NAMALWA (cell line): ENCODE results near the gene APOB.
"Not testable (repeated sequence)": the region's sequence is repeated elsewhere in the genome, so short reads cannot be mapped to it uniquely, and the experiment has no call there.

Source experiments
- DNase-seq: peaks from one replicate; pipeline ENCODE4 v3.0.0-alpha.2; 2015; ENCODE audit warnings: low spot score

APOB gene

DNA sequence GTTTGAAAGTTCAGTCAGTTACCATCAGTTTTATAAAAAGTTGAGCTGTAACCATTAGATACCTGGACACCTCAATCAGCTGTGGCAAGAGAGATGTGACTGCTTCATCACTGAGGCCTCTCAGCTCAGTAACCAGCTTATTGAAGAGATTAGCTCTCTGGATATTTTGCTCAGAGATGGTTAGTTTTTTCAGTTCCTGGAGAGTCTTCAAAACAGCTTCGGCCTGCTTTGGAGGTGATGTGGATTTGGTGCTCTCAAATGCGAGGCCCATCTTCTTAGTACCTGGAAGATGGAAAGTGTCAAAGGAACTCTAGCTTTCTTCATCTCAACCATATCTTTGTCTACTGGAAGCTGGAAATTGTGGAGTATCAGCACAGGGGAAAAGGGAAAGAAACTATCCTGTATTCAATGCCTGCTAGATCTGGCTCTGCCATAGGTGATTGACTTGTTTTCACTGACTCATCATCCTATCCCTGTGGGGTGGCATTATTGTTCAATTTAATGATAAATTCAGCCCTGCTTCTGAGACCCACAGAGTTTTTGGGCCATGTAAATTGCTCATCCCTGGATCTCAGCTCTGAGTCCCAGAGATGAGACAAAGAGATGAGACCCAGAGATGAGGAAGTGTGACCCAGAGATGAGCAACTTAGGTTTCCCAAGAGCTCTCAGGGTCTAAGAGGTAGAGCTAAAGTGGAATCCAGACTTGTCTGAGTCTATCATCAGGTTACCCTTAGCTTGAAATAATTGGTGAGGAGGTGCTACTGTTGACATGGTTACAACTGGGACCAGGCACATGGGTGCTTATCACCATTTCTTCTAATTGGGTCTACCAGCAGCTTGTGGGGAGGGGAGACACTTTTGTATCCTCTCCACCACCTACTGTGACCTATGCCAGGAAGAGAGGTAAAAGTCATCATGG lies 10.4 kb downstream of the APOB start:
- DNase-seq: no peak

DNA sequence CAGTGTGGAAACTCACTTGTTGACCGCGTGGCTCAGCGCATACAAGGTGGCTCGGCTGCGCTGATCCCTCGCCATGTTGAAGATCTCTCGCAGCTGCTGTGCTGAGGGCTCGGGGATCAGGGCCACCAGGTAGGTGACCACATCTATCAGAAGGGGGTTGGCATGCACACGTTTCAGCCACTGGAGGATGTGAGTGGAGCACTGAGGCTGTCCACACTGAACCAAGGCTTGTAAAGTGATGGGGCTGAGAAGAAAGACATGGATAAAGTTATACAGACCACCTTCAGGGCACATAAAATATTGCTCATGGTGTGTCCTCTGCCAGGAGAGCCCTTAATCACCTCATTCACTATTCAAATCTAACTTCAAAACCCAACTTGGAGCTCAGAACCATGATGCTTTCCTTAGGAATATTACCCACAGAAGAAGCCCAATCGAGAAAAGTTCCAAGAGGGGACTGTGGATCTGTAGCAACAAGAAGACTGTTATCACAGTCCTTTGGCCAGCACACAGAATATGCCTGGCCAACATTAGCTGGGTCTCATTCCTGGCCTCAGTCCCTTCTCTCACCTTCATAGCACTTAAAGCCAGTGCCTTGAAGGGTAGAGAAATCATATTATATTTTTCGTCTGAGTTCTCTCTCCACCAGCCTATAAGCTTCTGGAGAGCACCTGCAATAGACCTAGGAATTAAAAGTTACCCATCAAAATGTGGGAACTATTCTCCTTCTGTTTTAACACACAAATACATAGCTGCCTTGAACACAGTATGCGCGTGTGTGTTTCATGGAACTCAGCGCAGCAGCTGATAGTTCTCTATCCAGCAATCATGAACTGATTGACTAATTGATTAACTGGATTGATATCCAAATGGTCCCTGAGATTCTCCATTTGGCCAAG lies 11.3 kb downstream of the APOB start:
- DNase-seq: no peak

- no peak for DNase-seq
Measured at GRCh38 chr2:21030983-21031968, 12.6 kb downstream of the APOB start.

DNA sequence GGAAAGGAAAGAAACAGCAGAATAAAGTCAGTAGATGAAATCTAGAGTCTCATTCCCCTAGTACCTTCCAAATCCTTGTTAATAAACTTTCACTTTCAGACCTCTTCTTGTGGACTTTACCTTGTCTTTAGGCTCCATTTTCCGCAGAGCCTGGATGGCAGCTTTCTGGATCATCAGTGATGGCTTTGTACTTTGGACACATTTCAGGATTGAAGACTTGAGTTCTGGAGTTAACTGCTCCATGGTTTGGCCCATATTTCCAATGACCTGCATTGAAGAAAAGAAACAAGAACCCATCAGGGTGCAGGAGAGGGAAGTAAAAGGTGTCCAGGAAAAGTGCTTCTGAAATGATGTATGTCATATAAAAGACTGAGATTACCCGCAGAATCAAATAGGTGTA lies 14.4 kb downstream of the APOB start:
- no peak for DNase-seq

DNA sequence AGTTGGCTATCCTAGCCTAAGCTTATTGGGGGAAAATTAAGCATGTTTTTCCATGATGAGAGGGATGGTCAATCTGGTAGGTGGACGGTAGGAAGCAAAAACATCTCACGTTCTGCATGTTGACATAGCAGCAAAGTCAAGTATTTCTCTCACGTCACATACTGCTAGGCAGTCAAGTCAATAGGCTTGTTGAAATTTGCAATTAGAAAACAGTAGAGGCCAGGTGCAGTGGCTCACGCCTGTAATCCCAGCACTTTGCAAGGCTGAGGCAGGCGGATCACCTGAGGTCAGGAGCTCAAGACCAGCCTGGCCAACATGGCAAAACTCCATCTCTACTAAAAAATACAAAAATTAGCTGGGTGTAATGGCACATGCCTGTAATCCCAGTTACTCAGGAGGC lies 14.9 kb downstream of the APOB start:
- DNase-seq: not testable (repeated sequence)

DNA sequence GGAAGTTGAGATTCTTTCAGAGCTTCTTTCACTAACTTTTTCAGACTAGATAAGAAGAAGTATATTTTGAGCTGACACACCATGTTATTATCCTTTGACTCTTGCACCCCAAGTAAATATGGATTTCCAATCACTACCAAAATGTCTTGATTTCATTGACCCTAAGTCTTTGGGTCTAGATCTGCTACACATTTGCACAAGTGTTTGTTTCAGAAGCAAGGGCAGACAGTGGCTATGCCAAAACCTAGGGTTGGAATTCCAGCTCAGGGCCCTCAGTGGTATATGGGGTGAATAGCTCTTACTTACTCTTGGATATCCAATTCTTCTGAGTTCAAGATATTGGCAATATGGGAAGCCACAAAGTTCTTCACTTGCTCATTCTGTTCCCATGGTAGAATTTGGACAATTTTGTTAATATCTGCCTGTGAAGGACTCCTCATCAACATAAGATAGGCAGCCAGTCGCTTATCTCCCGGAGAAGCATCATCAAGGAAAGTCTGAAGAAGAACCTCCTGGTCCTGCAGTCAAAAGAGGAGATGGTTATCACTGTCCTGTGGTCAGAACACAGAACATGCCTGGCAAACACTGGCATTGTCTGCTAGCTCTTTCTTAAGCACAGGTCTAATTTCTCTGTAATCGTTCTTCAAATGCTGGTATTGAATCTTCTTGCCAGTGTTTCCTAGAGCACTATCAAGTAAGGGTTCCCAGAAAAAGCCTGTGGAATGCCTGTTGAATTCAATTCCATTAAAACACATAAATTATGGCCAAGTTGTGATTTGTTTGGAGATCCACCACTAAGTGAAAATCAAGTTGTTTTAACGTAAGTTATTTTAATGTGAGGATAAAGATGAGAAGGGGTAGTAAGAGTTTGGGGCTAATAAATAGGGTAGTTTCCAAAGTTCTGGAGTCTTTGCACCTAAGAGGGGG lies 15.6 kb downstream of the APOB start:
- DNase-seq: no peak

- no peak for DNase-seq
Measured at GRCh38 chr2:21026479-21027282, 17.2 kb downstream of the APOB start.

- DNase-seq: no peak
Measured at GRCh38 chr2:21025690-21026478, 18.0 kb downstream of the APOB start.

- DNase-seq: no peak
Measured at GRCh38 chr2:21024722-21025389, 19.0 kb downstream of the APOB start.

DNA sequence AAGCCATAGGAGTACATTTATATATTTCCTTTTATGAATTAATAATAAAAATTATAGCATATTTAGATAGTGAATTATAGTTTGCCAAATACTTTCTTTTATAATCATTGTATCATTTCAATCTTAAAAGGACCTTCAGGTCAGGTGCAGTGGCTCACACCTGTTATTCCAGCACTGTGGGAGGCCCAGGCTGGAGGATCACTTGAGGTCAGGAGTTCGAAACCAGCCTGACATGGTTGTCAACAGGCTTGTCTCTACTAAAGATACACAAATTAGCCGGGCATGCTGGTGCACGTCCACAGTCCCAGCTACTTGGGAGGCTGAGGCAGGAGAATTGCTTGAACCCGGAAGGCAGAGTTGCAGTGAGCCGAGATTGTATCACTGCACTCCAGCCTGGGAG lies 19.7 kb downstream of the APOB start:
- DNase-seq: no peak

DNA sequence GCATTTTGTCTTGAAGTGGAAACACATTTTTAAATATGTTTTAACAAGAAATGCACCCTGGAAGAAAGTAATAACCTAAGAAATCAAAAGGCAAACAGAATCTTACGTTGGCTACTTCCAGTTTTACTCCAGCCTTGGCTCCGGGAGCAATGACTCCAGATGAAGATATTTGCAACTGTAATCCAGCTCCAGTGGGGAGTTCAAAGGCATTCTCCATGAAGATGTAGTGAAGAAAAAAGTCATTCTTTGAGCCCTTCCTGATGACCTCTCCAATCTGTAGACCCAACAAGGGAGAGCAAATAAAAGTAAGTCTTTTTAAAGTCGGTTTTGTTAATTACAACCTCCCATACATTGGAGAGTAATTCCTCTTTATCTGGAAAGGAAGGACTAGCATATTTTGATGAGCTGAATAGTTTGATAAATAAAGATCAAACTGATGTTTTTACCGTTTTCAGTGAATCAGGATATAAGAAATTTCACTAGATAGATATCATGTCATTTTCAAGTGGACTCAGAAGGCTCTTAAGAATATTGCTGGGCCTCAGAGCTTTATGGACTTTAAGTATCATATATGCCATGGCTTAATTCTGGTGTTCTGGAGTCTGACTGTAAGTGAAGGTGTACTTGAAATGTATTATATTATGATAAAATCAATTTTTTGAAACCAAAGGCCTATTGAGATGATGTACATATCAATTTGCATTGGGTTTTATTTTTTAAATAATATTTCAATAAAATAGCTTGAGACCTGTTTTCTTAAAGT lies 20.3 kb downstream of the APOB start:
- no peak for DNase-seq

GRCh38 chr2:21022792-21023367 lies 21.0 kb downstream of the APOB start:
- no peak for DNase-seq

GRCh38 chr2:21021430-21021829 lies 22.4 kb downstream of the APOB start:
- no peak for DNase-seq

- no peak for DNase-seq
Measured at GRCh38 chr2:21020668-21021288, 23.1 kb downstream of the APOB start.

GRCh38 chr2:21020031-21020667 lies 23.7 kb downstream of the APOB start:
- no peak for DNase-seq

GRCh38 chr2:21019678-21020021 lies 24.2 kb downstream of the APOB start:
- no peak for DNase-seq
